ACC112 (cell line): ENCODE data around the gene PSAPL1.
"Not testable (repeated sequence)": the region's sequence is repeated elsewhere in the genome, so short reads cannot be mapped to it uniquely, and the experiment has no call there.

Source experiments
- H2AFZ ChIP-seq: fragments of 200-600 bp; sonication (generic); one replicate; pipeline ENCODE4 v1.6.0; 2017; ENCODE audit warnings: antibody characterized with exemption, low read length; ENCODE audit not compliant: unreplicated experiment
- H3K27ac ChIP-seq: fragments of 200-600 bp; sonication (generic); 2 replicates; pipeline ENCODE4 v1.5.1; 2014; ENCODE audit warnings: low read depth, mild to moderate bottlenecking, antibody characterized with exemption, low read length, moderate library complexity
- H3K27me3 ChIP-seq: fragments of 200-600 bp; sonication (generic); 2 replicates; pipeline ENCODE4 v1.6.1; 2014; ENCODE audit warnings: mild to moderate bottlenecking, antibody characterized with exemption, low read length, moderate library complexity, mixed read lengths; ENCODE audit not compliant: insufficient read depth
- H3K36me3 ChIP-seq: fragments of 200-600 bp; sonication (generic); 2 replicates; pipeline ENCODE4 v1.6.1; 2016; ENCODE audit warnings: mild to moderate bottlenecking, antibody characterized with exemption, low read length, moderate library complexity, mixed read lengths; ENCODE audit not compliant: insufficient read depth
- H3K4me1 ChIP-seq: fragments of 200-600 bp; sonication (generic); one replicate; pipeline ENCODE4 v1.6.1; 2016; ENCODE audit warnings: low read length, mixed read lengths; ENCODE audit not compliant: insufficient read depth, unreplicated experiment, control insufficient read depth
- H3K4me3 ChIP-seq: fragments of 200-600 bp; sonication (generic); 2 replicates; pipeline ENCODE4 v1.5.1; 2014; ENCODE audit warnings: mild to moderate bottlenecking, low read depth, low read length
- H3K79me2 ChIP-seq: fragments of 200-600 bp; sonication (generic); one replicate; pipeline ENCODE4 v1.6.0; 2016; ENCODE audit warnings: low read length; ENCODE audit not compliant: control insufficient read depth, unreplicated experiment, insufficient read depth

The PSAPL1 gene

DNA sequence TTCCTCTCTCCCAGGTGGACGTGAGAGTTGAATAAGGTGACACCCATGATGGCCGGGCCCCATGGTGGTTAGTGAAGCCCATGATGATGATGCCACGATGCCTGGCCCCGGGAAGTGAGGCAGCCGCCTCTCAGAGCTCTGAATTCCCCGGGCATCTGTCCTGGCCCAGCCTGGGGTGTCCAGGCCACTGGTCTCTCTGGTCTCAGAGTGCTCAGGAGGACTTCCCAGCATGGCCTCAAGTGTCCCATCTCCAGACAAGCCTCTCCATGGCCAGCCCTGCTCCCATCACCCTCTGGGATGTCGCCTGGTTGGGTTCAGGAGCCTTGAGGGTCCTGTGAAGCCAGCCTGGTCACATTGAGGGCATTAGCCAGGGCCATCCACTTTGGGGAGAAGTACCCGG is 24.7 kb upstream of the PSAPL1 start:
- no peaks in the 10 kb centered on the region for H3K36me3 ChIP-seq
- H3K27me3 ChIP-seq, result no peaks in the 10 kb centered on the region
- no peaks in the 10 kb centered on the region for H3K79me2 ChIP-seq
- H3K27ac ChIP-seq, result no peak overlapping the region
- H2AFZ ChIP-seq, result no peak overlapping the region
- H3K4me3 ChIP-seq, result no peak overlapping the region
- H3K4me1 ChIP-seq, result no peaks in the 10 kb centered on the region

GRCh38 chr4:7458477-7458876 is 23.7 kb upstream of the PSAPL1 start:
- H3K79me2 ChIP-seq, result no peaks in the 10 kb centered on the region
- H3K4me3 ChIP-seq, result no peak overlapping the region
- H2AFZ ChIP-seq, result no peak overlapping the region
- H3K27me3 ChIP-seq, result no peaks in the 10 kb centered on the region
- H3K27ac ChIP-seq, result no peak overlapping the region
- no peaks in the 10 kb centered on the region for H3K4me1 ChIP-seq
- no peaks in the 10 kb centered on the region for H3K36me3 ChIP-seq

DNA sequence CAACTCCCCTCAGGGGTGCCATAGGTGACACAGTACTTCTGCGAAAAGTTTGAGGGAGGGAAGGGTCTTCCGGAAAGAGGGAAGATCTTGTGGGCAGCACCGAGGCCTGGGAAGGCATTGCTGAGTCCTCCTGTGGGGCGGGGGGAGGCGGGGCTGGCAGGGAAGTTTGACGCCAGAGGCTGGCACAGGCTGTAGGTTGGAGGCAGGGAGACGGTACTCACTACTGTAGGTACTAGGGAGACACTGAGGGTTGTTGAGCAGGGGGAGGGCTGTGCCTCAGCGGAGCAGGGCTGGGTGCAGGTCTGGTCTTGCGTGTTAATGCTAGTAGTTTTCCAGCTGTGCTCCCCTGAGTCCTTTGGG is 23.3 kb upstream of the PSAPL1 start:
- Histone ChIP-seq H2AFZ (no peak overlapping the region), H3K4me3 (no peak overlapping the region), H3K36me3 (no peaks in the 10 kb centered on the region), H3K27me3 (no peaks in the 10 kb centered on the region), H3K4me1 (no peaks in the 10 kb centered on the region), H3K27ac (no peak overlapping the region), H3K79me2 (no peaks in the 10 kb centered on the region)

GRCh38 chr4:7457201-7458065 is 22.7 kb upstream of the PSAPL1 start:
- no peaks in the 10 kb centered on the region for H3K79me2 ChIP-seq
- H3K36me3 ChIP-seq, result no peaks in the 10 kb centered on the region
- H3K4me1 ChIP-seq, result no peaks in the 10 kb centered on the region
- H3K27me3 ChIP-seq, result no peaks in the 10 kb centered on the region
- H2AFZ ChIP-seq, result no peak overlapping the region
- H3K4me3 ChIP-seq, result no peak overlapping the region
- no peak overlapping the region for H3K27ac ChIP-seq

- not testable (repeated sequence) for H3K27me3 ChIP-seq, H3K4me3 ChIP-seq, H2AFZ ChIP-seq, H3K27ac ChIP-seq, H3K36me3 ChIP-seq, H3K4me1 ChIP-seq, H3K79me2 ChIP-seq
These were observed 18.1 kb upstream of the PSAPL1 start for GRCh38 chr4:7452802-7453201.

GRCh38 chr4:7451800-7452199 is 17.1 kb upstream of the PSAPL1 start:
- no peak overlapping the region for H3K4me3 ChIP-seq
- H3K36me3 ChIP-seq, result no peaks in the 10 kb centered on the region
- H3K27ac ChIP-seq, result no peak overlapping the region
- peaks cover 8% of the 10 kb centered on the region; the same call in 1 of the 2 replicates for H3K27me3 ChIP-seq
- no peaks in the 10 kb centered on the region for H3K79me2 ChIP-seq
- no peaks in the 10 kb centered on the region for H3K4me1 ChIP-seq
- no peak overlapping the region for H2AFZ ChIP-seq

DNA sequence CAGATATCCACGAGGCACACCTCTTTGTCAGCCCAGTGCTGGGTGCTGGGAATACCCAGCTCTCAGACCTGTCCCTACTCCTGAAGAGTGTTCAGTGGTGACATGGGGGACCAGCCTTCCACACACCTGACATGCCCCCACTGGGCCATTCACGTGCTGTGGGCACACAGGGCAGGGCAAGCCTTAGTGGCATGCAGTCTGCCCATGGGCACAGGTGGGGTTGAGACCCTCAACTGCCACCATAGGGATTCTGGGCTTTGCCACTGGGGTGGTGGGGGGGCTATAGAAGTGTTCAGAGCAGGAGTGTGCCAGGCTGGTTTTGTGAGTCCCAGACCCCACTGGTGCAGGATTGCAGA is 16.7 kb upstream of the PSAPL1 start:
- Histone ChIP-seq H3K4me1 (no peaks in the 10 kb centered on the region), H3K36me3 (no peaks in the 10 kb centered on the region), H3K27ac (no peak overlapping the region), H3K79me2 (no peaks in the 10 kb centered on the region), H3K4me3 (no peak overlapping the region), H2AFZ (no peak overlapping the region), H3K27me3 (peaks cover 11% of the 10 kb centered on the region; the same call in 1 of the 2 replicates)

DNA sequence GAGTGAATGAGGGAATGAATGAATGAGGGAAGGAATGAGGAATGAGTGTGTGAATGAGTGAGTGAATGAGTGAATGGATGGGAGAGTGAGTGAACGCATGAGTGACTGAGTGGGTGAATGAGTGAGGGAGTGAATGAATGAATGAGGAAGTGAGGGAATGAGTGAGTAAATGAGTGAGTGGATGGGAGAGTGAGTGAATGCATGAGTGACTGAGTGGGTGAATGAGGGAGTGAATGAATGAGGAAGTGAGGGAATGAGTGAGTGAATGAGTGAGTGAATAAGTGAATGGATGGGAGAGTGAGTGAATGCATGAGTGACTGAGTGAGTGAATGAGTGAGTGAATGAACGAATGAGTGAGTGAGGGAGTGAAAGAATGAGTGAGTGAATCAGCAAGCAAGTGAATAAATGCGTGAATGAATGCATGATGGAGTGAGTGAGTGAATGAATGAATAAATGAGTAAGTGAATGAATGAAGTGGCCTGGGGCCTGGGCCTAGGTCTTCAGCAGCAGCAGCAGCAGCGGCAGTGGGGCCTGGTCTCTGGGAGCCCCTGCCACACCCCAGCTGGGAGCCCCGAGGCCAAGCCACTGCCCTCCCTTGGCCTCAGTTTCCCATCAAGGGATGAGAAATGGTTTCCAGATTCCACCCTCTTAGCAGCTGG is 16.2 kb upstream of the PSAPL1 start:
- Histone ChIP-seq H3K27ac (no peak overlapping the region), H3K4me1 (no peaks in the 10 kb centered on the region), H3K79me2 (no peaks in the 10 kb centered on the region), H3K4me3 (no peak overlapping the region), H2AFZ (no peak overlapping the region), H3K27me3 (peaks cover 11% of the 10 kb centered on the region), H3K36me3 (no peaks in the 10 kb centered on the region)

DNA sequence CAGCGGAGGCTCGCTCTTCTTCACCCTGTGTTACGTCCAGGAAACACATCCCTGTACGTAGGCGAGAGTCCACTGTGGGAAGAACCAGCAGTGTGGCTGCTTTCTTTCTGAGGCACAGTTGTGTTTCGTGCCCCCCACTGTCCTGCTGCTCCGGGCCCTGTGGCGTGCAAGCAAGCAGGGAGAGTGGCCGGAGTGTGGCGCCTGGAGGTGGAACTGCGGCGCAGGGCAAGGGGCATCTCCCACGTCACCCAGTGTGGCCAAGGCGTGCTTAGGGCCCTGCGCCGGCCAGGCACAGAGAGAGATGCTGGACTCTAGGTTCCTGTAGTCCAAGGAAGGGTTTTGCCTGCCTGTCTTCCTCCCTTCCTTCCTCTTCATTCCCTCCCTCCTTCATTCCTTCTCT is 13.3 kb upstream of the PSAPL1 start:
- Histone ChIP-seq H3K79me2 (no peaks in the 10 kb centered on the region), H3K27me3 (peaks cover 11% of the 10 kb centered on the region), H3K4me1 (no peaks in the 10 kb centered on the region), H3K27ac (no peak overlapping the region), H2AFZ (no peak overlapping the region), H3K36me3 (no peaks in the 10 kb centered on the region), H3K4me3 (no peak overlapping the region)

- Histone ChIP-seq H3K36me3 (no peaks in the 10 kb centered on the region), H3K4me3 (no peak overlapping the region), H3K79me2 (no peaks in the 10 kb centered on the region), H3K27ac (no peak overlapping the region), H2AFZ (no peak overlapping the region), H3K27me3 (peaks cover 11% of the 10 kb centered on the region), H3K4me1 (no peaks in the 10 kb centered on the region)
These were observed 12.5 kb upstream of the PSAPL1 start for GRCh38 chr4:7447236-7447635.

GRCh38 chr4:7444731-7445130 is 10.0 kb upstream of the PSAPL1 start:
- Histone ChIP-seq H3K36me3 (no peaks in the 10 kb centered on the region), H3K27me3 (peaks cover 12% of the 10 kb centered on the region), H3K27ac (no peak overlapping the region), H3K79me2 (no peaks in the 10 kb centered on the region), H2AFZ (no peak overlapping the region), H3K4me1 (no peaks in the 10 kb centered on the region), H3K4me3 (no peak overlapping the region)
